Stimulated activated CD8-positive, alpha-beta memory T cell treated with anti-CD3 and anti-CD28 coated beads, Interleukin-2, amount 100 ng/mL, for 1 hour (primary cell): ENCODE measurements around the gene LRBA.

Source experiments
- DNase-seq, 2 donors: peaks; one replicate each; pipeline ENCODE4 v3.0.0-alpha.2; 2020; ENCODE audit warnings: low read depth in 2 of 2

The LRBA gene

GRCh38 chr4:150805183-150806025 lies 209.7 kb downstream of the LRBA start:
- DNase-seq = no peak

DNA sequence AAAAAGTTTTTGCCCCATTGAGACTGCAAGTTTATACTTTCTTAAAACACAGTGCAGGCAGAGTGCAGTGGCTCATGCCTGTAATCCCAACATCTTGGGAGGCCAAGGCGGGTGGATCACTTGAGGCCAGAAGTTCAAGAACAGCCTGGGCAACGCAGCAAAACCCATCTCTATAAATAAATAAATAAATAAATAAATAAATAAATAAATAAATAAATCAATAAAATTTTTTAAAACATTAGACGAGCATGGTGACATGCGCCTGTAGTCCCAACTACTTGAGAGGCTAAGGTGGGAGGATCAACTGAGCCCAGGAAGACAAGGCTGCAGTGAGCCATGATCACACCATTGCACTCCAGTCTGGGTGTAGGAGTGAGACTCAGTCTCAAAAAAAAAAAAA lies 213.3 kb downstream of the LRBA start:
- no peak for DNase-seq

GRCh38 chr4:150799207-150799606 lies 215.9 kb downstream of the LRBA start:
- no peak for DNase-seq

GRCh38 chr4:150794706-150795105 lies 220.4 kb downstream of the LRBA start:
- DNase-seq = no peak

DNA sequence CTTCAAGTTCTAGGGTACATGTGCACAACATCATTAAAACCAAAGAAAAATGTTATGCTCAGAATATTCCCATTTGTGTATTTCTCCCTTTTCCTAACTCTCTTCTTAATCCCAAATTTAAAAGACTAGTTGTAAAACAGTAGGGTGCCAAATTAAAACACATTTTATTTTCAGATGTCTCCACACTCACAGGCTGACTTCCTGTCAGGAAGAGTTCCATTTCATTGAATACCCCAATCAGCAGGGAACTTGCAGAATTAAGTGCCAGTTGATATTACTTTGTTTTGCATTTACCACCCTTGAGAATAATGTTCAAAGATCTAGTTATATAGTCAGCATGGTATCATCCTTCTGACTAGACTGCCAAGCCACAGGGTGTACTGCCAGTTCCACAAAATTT lies 225.2 kb downstream of the LRBA start:
- no peak for DNase-seq

- no peak for DNase-seq
These were observed 230.1 kb downstream of the LRBA start for GRCh38 chr4:150784939-150785338.

- DNase-seq = no peak
These were observed 230.8 kb downstream of the LRBA start for GRCh38 chr4:150784305-150784704.

DNA sequence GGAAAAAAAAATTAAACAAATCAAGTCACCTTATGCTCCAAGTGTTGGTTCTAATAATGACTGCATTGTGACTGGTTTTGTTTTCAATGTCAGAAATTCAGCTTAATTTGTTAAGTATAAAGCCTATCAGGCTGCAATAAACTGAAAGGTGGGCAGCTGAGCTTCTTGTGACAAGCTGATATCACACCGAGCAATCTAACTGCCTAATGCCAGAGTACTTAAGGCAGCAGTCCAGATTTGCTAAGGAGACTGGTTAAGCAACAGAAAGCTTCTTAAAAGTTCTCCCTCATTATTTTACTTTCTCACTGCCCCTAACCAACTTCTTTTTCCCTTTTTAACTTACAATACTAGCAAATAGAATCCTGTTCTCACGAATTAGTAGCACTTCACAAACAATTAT lies 232.2 kb downstream of the LRBA start:
- no peak for DNase-seq

- DNase-seq = no peak
These were observed 232.8 kb downstream of the LRBA start for GRCh38 chr4:150782311-150782710.

DNA sequence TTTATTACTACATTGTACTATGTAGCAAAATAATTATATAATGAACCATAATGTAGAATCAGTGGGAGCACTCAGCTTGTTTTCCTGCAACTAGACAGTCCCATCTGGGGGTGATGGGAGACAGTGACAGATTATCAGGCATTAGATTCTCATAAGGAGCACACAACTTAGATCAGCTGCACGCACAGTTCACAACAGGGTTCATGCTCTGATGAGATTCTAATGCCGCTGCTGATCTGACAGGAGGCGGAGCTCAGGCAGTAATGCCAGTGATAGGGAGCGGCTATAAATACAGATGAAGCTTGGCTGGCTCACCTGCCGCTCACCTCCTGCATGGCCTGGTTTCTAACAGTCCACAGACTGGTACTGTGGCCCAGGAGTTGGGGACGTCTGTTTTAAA lies 233.9 kb downstream of the LRBA start:
- no peak for DNase-seq

- DNase-seq = no peak
These were observed 235.4 kb downstream of the LRBA start for GRCh38 chr4:150779707-150780106.

DNA sequence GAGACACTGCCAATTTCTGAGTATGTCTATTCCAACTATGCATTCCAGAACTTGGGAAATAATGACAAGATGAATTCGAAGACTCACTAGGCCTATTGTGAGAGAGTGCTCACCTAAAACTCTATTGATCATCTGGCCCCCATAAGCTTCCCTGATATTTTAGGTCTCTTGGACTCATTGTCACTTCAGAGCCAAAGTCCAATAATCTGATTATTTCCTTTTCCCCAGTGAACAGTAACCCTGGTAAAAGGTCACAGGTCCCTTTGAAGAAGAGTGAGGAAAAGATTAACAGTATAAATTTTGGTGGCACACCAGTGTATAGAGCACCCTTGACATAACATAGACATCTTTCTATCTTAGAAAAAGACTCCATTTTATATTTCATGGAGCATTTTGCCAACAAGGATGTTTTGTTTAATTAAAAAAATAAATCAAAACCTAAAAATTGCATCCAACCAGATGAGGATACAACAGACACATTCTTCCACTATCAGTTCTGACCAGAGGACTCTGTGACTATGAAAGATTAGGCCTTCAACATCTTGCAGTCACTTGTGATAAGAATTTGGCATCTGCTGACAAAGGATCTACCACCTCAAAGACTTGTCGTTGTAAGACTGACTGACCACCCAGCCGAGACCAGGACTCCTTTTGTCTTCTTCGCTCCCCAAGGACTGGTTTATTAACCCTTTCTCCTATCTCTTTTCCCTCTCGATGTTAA lies 241.2 kb downstream of the LRBA start:
- no peak for DNase-seq

- no peak for DNase-seq
These were observed 242.1 kb downstream of the LRBA start for GRCh38 chr4:150773032-150773431.

GRCh38 chr4:150771382-150771781 lies 243.7 kb downstream of the LRBA start:
- DNase-seq = no peak

DNA sequence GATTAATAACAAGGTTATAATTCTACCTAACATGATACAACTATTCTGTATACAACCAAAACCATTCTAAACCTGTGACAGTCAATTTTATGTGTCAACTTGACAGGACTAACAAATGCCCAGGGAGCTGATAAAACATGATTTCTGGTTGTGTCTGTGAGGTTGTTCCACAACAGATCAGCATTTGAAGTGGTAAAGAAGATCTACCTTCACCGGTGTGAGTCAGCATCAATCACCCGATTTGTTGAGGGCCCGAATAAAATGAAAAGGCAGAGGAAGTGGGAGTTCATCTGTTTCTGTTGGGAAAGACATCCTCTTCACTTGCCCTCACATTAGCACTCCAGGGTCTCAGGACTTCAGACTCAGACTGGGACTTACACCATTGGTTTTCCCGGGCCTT lies 245.2 kb downstream of the LRBA start:
- DNase-seq = no peak

DNA sequence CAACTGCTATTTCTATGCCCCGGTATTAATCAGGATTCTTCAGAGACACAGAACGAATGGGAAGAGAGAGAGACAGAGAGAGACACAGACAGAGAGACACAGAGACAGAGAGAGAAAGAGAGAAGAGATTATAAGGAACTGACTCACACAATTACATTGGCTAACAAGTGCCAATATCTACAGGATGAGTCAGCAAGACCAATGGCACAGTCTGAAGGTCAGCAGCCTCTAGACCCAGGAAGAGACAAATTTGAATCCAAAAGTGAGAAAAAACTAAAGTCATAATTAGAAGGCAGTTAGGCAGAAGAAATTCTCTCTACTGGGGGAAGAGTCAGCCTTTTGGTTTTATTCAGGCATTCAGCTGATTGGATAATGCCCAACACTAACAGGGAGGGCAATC lies 245.8 kb downstream of the LRBA start:
- no peak for DNase-seq

- DNase-seq = no peak
These were observed 246.6 kb downstream of the LRBA start for GRCh38 chr4:150768497-150768896.

- DNase-seq = no peak
These were observed 249.9 kb downstream of the LRBA start for GRCh38 chr4:150765216-150765615.

- no peak for DNase-seq
These were observed 263.4 kb downstream of the LRBA start for GRCh38 chr4:150751648-150752047.

DNA sequence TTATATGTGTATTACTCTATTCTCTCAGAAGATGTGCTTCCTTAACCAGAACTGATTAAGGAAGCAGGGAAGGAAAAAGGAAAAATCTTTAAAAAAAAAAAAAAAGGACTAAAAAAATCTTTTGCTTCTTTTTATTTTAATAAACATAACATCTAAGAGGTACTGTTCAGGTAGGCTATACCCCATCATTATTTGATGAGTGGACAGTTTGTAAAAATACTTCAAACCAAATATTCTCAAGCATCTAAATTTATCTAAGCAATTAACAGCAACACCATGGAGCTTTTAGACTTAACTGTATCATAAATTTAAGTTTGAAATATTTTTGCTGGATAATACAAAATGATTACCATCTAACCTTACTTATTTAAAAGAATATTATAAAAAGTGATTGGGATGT lies 264.3 kb downstream of the LRBA start:
- no peak for DNase-seq

GRCh38 chr4:150746156-150746555 lies 268.9 kb downstream of the LRBA start:
- DNase-seq = no peak

DNA sequence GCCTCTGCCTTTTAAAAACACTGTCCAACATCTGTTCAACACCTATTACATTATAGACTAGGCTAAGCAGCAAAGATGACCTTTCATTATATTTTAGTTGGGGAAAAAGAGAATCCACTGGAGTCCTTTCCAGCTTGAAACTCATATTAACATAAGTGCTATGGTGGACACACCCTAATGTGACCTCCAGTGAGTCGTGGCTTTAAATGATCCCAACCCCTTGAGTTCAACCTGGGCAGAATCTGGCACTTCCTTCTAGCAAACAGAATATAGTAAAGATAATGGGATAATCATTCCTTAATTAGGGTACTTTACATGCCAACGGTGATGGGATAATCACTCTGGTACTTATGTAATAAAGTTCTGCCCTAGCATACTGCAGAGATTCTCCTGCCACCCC lies 270.5 kb downstream of the LRBA start:
- DNase-seq = no peak
